AG08395 (cell line): ENCODE data around the gene TMEM141.
A peak's percentile ranks its signal among the peaks of the same experiment; 100 is the strongest.
"Not testable (repeated sequence)": the region's sequence is repeated elsewhere in the genome, so short reads cannot be mapped to it uniquely, and the experiment has no call there.

ENCODE experiments used
- DNase-seq: peaks from one replicate; pipeline ENCODE4 v3.0.0; 2012; ENCODE audit warnings: mixed read lengths, low spot score

The TMEM141 gene

DNA sequence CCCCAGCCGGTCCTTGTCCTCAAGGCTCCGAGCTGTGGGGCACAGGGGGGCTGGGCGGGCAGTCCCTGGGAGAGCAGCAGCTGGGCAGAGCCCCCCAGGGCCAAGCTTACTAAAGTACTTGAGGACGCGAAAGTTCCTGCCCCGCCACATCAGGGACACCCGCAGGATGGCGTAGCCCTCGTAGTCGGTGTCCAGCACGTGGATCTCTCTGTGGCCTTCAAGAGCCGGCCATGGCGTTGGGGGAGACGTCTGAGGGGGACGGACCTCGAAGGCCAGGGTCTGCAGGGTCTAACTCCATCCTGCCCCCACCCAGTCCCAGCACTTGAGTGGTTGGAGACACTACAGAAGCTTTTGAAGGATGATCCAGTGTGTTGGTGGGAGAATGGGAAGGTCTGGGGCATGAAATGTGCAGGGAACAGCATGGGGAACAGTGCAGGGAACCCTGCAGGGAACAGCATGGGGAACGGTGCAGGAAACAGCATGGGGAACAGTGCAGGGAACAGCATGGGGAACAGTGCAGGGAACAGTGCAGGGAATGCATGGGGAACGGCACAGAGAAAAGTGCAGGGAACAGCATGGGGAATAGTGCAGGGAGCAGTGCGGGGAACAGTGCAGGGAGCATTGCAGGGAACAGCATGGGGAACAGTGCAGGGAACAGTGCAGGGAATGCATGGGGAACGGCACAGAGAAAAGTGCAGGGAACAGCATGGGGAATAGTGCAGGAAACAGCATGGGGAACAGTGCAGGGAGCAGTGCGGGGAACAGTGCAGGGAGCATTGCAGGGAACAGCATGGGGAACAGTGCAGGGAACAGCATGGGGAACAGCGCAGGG lies 35.6 kb upstream of the TMEM141 start:
- DNase-seq: not testable (repeated sequence)

DNA sequence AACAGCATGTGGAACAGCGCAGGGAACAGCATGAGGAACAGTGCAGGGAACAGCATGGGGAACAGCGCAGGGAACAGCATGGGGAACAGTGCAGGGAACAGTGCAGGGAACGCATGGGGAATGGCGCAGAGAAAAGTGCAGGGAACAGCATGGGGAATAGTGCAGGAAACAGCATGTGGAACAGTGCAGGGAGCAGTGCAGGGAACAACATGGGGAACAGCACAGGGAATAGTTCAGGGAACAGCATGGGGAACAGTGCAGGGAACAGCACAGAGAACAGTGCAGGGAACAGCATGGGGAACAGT lies 35.1 kb upstream of the TMEM141 start:
- DNase-seq: no peak

DNA sequence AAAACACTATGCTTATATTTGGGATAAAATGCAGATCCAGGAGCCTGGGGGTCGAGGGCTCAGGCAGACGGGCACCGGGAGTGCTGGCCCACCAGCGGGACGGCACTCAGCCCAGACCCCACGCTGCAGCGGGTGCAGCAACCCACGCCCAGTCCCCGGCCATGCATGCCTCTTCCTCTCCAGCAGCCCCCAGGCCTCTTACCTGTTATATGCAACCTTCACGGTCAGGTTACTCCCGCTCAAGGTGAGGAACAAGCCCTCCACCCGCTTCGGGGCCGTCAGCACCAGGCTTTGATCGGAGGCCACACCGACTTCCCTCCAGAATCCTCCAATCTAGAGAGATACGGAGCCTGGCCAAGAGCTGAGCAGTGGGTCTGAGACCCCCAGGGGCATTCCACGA lies 34.3 kb upstream of the TMEM141 start:
- DNase-seq: no peak

DNA sequence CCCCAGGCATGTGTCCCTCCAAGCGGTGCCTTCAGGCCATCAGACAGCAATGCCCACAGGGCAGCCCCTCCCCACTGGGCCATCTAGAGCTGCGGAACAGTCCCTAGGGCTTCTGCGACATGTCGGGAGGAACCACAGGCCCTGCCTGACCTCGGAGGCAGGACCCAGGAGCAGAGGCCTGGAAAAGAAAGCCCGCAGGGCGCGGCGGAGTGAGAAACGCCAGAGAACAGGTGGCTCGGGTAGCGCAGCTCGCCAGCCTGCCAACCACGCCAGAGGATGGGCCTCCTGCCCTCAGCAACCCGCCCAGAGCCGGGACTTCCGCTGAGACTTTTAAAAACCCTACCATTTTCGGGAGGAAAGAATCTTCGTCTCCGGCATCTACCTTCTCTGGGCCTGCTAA lies 33.8 kb upstream of the TMEM141 start:
- no peak for DNase-seq

DNA sequence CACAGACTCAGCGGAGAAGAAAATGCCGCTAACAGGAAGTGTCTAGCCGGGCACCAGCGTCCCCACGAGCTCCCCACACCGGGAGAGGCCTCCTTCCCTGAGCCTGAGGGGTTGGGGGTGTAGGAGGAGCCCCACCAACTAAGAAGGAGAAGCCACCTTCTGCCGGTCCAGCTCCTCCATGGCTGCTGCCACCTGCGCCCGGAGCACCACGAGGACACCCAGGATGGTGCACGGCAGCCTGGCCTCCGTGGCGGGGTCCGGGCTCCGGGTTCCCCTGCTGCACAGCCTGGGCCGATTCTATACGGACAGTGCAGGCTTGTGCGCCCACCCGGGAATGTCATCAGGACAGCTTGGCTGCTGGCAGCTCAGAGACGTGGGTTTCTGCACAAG lies 33.4 kb upstream of the TMEM141 start:
- no peak for DNase-seq

DNA sequence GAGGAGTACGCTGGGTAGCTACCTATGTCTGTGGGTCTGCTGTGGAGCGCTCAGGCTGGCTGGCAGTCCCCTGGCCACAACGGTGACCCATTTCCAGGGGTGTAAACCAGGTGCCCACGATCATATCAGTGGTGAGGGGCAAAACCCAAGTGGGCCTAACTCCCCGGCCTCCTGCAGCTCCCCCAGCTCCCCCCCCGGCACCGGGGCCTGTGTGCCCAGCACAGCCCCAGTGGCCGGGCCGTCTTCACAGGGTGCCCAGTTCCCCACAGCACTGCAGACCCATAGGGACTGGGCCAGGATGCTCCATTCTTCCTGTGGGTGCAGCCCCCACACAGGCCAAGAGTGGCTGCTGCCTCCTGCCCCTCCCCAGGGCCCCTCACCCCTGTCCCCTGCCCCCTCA lies 32.1 kb upstream of the TMEM141 start:
- DNase-seq: no peak

DNA sequence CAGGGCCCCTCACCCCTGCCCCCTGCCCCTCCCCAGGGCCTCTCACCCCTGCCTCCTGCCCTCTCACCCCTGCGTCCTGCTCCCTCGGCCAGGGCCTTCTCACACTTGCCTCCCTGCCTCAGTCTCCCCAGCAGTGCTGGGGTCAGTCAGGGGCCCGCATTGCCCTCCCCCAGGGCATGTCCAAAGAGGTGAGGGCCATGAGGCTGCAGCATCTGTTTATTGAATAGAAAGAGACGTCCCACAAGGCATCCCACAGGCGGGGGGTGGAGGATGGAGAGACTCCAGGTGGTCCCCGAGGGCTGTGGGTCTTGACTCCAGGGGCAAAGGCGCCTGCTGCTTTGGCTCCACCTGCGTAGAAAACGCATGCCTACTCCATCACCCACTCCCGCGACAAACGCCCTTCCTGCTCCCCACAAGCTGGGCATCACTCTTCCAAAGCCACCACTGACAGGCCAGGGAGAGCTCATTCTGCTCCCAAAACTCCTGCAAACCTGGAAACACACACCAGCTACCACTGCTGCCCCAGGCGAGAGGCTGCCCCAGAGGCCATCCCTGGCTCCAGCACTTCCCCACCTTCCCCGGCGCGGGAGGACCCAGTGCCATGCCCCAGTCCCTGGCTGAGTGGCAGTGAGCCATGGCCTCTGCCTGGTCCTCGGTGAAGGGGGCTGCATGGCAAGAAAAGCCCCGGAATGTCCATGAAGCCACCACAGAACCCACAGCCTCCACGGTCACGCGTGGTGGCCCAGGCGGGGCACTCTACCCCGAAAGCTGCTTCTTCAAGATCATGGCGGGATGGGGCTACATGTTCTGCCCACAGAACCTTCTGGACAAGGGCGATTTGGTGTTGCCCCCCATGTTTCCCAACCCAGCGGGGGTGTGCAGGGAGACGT lies 31.5 kb upstream of the TMEM141 start:
- no peak for DNase-seq

DNA sequence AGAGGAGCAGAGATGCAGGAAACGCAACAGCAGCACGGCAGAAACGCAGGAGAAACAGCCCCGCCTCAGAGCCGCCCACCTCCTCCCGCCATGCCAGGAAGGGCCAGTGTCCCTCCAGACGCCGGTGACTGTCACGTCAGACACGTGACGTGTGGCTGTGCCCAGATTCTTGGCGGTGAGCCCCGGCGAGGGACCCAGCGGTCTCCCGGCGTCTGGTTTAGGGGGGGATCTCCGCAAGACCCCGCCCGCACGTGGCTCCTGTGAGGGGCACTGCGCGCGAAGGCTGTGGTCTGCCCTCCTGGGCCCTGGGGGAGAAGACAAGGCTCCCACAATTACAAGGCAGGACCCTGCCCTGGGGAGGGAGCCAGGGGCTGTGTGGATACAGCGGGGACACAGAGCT lies 30.7 kb upstream of the TMEM141 start:
- no peak for DNase-seq

DNA sequence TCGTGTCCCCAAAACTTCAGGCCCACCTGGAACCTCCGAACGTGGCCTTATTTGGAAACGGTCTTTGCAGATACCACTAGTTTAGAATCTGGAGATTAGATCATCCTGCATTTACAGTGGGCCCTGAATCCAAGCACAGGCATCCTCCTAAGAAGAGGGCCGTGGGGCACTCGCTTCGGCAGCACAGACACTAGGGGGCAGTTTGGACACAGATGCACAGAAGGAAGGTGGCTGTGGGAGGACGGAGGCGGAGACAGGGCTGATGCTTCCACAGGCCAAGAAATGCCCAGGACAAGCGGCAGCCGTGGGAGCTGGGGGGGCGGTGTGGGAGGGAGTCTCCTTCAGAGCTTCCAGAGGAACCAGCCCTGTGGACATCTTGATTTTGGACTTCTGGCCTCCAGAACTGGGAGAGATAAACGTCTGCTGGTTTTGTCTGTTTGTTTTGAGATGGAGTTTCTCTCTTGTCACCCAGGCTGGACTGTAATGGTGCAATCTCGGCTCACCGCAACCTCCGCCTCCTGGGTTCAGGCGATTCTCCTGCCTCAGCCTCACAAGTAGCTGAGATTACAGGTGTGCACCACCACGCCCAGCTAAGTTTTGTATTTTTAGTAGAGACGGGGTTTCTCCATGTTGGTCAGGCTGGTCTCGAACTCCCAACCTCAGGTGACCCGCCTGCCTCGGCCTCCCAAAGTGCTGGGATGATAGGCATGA lies 30.2 kb upstream of the TMEM141 start:
- peak; percentile 74 for DNase-seq

DNA sequence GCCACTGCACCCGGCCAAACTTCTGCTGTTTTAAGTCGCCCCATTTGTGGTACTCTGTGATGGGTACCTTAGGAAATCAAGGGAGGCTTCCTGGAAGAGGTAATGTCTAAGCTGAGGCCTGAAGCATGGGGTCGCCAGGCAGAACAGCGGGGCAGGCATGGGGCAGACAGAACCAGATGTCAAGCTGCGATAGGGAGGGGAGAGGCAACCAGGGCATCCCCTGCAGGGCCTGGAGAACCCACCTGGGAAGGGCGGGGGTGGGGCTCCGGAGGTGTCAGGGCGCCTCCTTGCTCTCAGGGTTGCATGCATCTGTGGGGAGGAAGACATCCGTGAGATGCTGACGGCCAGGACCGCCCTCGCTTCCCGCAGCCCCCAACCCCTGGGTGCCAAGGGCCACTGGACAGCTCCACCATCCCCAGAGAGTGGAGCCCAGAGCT lies 29.6 kb upstream of the TMEM141 start:
- DNase-seq: no peak

DNA sequence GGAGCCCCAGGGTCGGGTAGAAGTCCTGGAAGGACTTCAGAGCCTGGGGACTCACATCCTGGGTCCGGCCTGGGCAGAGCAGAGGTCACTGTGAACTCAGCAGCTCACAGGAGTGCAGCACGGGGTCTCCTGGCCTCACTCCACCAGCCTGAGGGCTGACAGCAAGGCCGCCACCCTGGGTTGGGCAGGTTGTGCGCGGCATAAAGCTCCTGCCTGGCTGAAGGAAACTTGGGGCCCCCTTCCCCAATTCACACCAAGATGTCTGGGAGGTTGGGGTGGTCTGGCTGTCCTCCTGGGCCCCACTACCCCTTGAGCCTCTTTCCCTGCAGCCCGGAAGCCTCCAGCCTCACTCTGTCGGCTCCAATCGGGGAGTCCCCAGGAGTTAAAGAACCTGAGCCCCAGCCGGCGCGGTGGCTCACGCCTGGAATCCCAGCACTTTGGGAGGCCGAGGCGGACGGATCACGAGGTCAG lies 28.9 kb upstream of the TMEM141 start:
- no peak for DNase-seq

DNA sequence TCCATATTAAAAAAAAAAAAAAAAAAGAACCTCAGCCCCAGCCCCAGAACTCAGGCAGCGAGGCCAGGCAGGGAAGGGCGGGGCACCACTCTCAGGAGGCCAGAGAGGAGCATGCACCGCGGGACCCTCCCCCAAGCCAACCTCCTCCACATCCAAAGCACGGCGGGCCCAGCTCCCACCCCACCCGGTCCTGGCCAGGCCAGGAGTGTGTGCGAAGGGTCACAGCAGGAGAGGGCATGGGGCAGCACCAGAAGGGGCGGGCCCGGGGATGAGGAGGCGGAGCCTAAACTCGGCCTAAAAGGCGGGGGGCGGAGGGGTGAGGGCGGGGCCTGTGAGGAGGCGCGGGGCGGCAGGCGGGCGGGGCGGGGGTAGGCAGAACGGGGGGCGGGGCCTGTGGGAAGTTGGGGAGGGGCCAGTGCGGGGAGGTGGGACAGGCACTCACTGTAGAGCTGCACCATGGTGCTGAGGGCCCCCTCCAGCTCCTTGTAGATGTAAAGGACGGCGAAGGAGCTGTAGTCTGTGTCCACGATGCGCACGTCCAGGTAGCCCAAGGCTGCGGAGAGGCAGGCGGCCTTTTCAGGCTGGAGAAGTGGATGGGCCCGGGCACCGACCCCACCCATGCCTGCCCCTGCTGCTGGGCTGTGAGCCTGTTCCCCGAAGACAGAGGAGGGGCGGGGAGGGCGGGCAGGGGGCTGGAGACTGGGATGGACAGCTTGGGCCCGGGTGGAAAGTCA lies 28.1 kb upstream of the TMEM141 start:
- DNase-seq: no peak

DNA sequence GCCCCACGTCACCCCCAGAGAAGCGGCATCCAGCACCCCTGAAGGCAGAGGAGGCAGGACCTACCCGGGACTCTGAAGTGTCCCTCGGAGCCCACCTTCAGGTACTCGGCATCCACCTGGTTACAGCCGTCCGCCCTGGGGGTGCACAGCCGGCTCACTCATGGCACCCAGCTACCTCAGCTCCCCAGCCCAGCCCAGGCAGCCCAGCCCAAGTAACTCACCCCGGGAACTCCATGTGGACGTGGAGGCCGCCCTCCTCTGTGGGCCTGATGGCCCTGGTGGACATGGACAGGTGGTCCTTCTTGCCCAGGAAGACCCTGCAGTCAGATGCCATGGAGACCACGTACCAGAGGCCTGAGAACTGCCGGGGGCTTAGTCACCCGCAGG lies 27.5 kb upstream of the TMEM141 start:
- DNase-seq: no peak

DNA sequence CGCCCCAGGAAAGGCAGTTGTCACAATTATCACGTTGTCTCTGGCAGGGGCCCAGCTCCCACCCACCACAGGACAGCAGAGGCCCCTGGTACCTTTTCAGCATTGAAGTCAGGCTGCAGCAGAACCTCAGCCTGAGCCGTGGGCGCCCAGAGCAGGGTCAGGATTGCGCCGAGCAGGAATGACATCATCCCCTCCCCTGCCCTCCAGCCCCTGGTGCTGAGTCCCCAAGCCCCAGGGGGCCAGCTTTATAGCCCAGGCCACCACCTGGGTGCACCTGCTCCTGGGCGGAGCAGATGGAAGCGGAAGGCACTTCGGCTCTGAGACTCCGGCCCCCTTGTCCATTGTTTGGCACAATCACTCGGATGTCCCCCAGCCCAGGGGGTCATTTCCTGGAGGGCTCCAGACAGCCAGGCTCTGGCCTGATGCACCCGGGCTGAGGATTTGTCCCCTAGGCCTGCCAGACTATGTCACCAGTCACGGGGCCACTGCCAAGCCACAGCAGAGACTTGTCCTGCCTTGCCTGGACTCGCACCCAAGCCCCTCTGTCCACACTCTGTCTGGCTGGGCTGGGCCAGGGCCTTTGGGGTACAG lies 26.7 kb upstream of the TMEM141 start, which contains the start of gene LCN15:
Gene LCN15, minus strand, starts transcription at position 218 of the 591 bp plus-strand sequence. Its CDS starts 30 bp downstream, at position 188.
- no peak for DNase-seq

DNA sequence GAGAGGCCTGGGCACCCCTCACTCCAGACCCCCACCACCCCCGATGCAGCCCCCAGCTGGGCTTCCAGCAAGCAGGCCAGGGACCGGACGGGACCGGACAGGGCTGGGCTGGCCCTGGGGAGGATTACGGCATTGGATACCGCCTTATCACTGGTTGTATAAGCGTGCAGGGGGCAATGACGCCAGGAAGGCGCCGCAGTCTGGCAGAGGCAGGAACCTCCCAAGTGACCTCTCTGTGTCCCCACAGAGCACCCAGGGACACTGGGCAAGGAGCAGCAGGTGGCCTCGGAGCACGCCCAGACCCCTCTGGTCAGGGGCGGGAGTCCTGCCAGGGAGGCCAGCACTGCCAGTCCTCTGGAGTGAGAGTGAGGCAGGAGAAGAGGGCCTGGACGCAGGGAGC lies 26.1 kb upstream of the TMEM141 start:
- DNase-seq: no peak

DNA sequence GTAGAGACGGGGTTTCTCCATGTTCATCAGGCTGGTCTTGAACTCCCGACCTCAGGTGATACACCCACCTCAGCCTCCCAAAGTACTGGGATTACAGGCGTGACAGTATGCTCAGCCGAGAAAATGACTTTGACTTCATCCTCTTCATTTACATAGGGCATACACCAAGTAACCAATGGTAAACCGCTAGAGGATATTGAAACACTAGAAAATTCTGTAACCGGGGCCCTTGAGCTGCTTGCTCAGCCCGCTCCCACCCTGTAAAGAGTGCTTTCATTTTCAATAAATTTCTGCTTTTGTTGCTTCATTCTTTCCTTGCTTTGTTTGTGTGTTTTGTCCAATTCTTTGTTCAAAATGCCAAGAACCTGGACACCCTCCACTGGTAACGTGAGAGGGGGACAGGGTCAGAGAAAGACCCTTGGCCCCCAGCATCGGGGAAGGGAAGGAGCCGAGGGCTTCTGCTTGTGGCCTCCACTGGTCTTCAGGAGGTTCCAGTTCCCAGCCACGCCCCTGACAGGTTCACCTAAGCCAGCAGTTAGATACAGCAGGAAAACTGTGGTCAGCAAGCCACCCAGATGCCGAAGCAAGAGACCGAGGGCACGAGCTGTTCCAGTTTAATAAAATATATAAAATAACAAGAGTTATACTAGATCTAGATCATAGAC lies 25.3 kb upstream of the TMEM141 start:
- DNase-seq: not testable (repeated sequence)

DNA sequence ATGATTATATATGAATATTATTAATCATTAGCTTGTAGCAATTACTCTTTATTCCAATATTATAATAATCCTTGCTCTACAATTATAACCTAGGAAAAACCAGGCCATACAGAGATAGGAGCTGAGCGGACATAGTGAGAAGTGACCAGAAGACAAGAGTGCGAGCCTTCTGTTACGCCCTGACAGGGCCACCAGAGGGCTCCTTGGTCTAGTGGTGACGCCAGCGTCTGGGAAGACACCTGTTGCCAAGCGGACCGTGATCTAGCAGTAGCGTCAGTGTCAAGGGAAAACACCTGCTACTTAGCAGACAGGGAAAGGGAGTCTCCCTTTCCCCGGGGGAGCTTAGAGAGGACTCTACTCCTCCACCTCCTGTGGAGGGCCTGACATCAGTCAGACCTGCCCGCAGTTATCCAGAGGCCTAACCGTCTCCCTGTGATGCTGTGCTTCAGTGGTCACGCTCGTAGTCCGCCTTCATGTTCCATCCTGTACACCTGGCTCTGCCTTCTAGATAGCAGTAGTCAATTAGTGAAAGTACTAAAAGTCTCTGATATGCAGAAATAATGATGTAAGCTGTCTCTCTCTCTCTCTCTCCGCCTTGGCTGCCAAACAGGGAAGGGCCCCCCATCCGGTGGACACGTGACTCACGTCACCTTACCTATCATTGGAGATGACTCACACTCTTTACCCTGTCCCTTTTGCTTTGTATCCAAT lies 24.6 kb upstream of the TMEM141 start:
- not testable (repeated sequence) for DNase-seq

DNA sequence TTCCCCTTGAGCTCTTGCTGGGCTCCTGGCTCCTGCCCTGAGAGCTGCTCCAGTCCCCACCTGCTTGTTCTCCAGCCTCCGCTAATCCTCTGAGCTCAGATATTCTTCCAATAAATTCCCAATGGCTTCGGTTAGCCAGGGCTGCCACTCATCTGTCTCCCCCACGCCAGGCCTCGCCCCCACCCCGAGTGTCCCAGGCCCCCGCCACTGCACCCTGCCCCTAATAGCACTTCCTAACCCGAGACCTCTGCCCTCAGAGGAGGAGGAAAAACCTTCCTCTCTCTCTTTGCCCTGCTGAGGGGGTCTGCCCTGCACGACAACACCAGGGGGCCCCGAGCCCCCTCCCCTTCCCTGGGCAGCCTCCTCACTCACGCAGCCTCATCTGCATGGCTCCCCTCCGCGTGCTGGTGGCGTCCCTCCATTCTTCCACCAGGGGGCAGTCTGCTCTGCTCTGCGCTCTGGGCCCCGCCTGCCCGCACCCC lies 21.4 kb upstream of the TMEM141 start:
- DNase-seq: peak; percentile 32

DNA sequence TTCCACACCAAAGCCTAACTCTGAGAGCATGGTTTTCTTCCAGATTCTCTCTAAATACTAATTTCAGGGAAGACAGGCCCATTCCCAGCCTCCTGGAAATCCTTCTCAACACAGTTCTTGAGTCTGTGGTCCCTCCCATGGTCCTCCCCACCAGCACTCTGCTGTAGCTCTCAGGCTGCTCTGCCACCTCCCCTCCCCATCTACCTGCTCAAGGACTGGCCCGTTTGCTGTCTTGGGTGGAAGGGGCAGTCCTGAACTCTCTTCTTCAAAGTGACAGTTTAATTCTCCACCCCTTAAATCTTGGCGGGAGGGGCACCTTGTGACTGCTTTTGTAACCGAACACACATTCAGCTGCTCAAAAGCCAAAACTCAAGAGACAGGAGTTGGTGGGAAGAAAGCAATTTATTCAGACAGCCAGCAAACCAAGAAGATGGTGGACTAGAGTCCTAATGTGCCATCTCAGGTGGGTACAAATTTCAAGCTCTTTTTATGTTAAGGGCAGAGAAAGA lies 19.2 kb upstream of the TMEM141 start:
- DNase-seq: no peak
